CD14-positive monocyte (primary cell): ENCODE measurements around the gene FANCC. TPM values are rescaled to one million over a fixed set of nuclear protein-coding genes. Genes with fewer than 3 reads are reported as not detected.

Experiments
- DNase-seq, 3 donors: peaks; one replicate each; pipeline ENCODE4 v3.0.0-alpha.2; 2011 to 2022
- H2AFZ ChIP-seq: 2 replicates; pipeline ENCODE4 v1.6.0; 2012; ENCODE audit warnings: mild to moderate bottlenecking, low read depth, low read length, inconsistent platforms; ENCODE audit not compliant: insufficient read depth, poor library complexity, severe bottlenecking
- H3K27ac ChIP-seq, 2 donors: 1 replicate in 1 of 2; 2 replicates in 1 of 2; pipeline ENCODE4 v1.5.1; 2012 to 2013; ENCODE audit warnings: low read length in 2 of 2, control low read depth in 1 of 2, inconsistent platforms in 1 of 2, low read depth in 1 of 2, mild to moderate bottlenecking in 1 of 2
- H3K27me3 ChIP-seq, 2 donors: one replicate each; pipeline versions ENCODE4 v1.6.0 to v1.6.1; 2011 to 2013; ENCODE audit warnings: low read length in 2 of 2; ENCODE audit not compliant: control insufficient read depth in 2 of 2, insufficient read depth in 2 of 2
- H3K36me3 ChIP-seq, 2 donors: replicated peaks in 1 of 2; 1 replicate in 1 of 2; 2 replicates in 1 of 2; pipeline versions ENCODE4 v1.5.1 to v1.6.1; 2012 to 2013; ENCODE audit warnings: low read length in 2 of 2, control low read depth in 1 of 2, inconsistent platforms in 1 of 2, mild to moderate bottlenecking in 1 of 2; ENCODE audit not compliant: insufficient read depth in 2 of 2, control insufficient read depth in 1 of 2
- H3K4me1 ChIP-seq, 2 donors: 1 replicate in 1 of 2; 2 replicates in 1 of 2; pipeline versions ENCODE4 v1.5.1 to v1.6.1; 2012 to 2013; ENCODE audit warnings: low read length in 2 of 2, control low read depth in 1 of 2, inconsistent platforms in 1 of 2, mild to moderate bottlenecking in 1 of 2, moderate library complexity in 1 of 2; ENCODE audit not compliant: insufficient read depth in 2 of 2, control insufficient read depth in 1 of 2
- H3K4me2 ChIP-seq: replicated peaks from 2 replicates; pipeline ENCODE3; 2012; ENCODE audit warnings: low read length, moderate library complexity, mild to moderate bottlenecking; ENCODE audit not compliant: poor library complexity, severe bottlenecking; ENCODE audit errors: extremely low read depth
- H3K4me3 ChIP-seq, 3 experiments: fragments of 200-600 bp in 1 of 3; sonication (generic) in 1 of 3; replicated peaks in 1 of 3; 1 replicate in 2 of 3; 2 replicates in 1 of 3; pipeline ENCODE4 v1.5.1; 2011 to 2013; ENCODE audit warnings: low read length in 3 of 3, mild to moderate bottlenecking in 3 of 3, control low read depth in 2 of 3, low read depth in 2 of 3, inconsistent platforms in 1 of 3, moderate library complexity in 1 of 3
- H3K79me2 ChIP-seq: 2 replicates; pipeline ENCODE4 v1.6.0; 2012; ENCODE audit warnings: mild to moderate bottlenecking, control low read depth, inconsistent platforms, low read length, moderate library complexity; ENCODE audit not compliant: insufficient read depth
- H3K9ac ChIP-seq: 2 replicates; pipeline ENCODE4 v1.6.0; 2017; ENCODE audit warnings: low read length, mild to moderate bottlenecking; ENCODE audit not compliant: insufficient read depth, poor library complexity, severe bottlenecking
- H3K9me3 ChIP-seq, 2 donors: replicated peaks in 1 of 2; 1 replicate in 1 of 2; 2 replicates in 1 of 2; pipeline versions ENCODE4 v1.5.1 to v1.6.1; 2012 to 2013; ENCODE audit warnings: low read length in 2 of 2, control low read depth in 1 of 2; ENCODE audit not compliant: control insufficient read depth in 1 of 2, insufficient read depth in 1 of 2
- H4K20me1 ChIP-seq: 2 replicates; pipeline ENCODE4 v1.6.0; 2012; ENCODE audit warnings: mild to moderate bottlenecking, low read length, control low read depth, moderate library complexity; ENCODE audit not compliant: insufficient read depth
- H3K27ac Mint-ChIP-seq, 7 donors: one replicate each; pipeline ENCODE4 v1.8.0; 2020; ENCODE audit warnings: mild to moderate bottlenecking in 7 of 7, mixed read lengths in 7 of 7, moderate library complexity in 6 of 7, inconsistent platforms in 2 of 7
- H3K27me3 Mint-ChIP-seq, 3 donors: one replicate each; pipeline ENCODE4 v1.8.0; 2021 to 2022; ENCODE audit warnings: low read depth in 3 of 3, mild to moderate bottlenecking in 3 of 3, mixed read lengths in 3 of 3, moderate library complexity in 3 of 3, inconsistent platforms in 1 of 3
- H3K36me3 Mint-ChIP-seq, 2 donors: one replicate each; pipeline ENCODE4 v1.8.0; 2020; ENCODE audit warnings: mixed read lengths in 2 of 2, inconsistent platforms in 1 of 2, mild to moderate bottlenecking in 1 of 2
- H3K4me1 Mint-ChIP-seq: one replicate; pipeline ENCODE4 v1.8.0; 2020; ENCODE audit warnings: mild to moderate bottlenecking, mixed read lengths
- H3K4me3 Mint-ChIP-seq, 2 donors: one replicate each; pipeline ENCODE4 v1.8.0; 2020; ENCODE audit warnings: mild to moderate bottlenecking in 2 of 2, mixed read lengths in 2 of 2, moderate library complexity in 1 of 2
- H3K9me3 Mint-ChIP-seq, 7 donors: one replicate each; pipeline ENCODE4 v1.8.0; 2020 to 2022; ENCODE audit warnings: mixed read lengths in 7 of 7, mild to moderate bottlenecking in 6 of 7, moderate library complexity in 6 of 7, inconsistent platforms in 2 of 7
- WGBS: methylation state at CpG from one replicate; pipeline ENCODE4 v1.1.5; 2013; ENCODE audit warnings: missing lambda C conversion rate; ENCODE audit not compliant: insufficient coverage; 5-methylcytosine and 5-hydroxymethylcytosine counted together
- intact Hi-C, 2 donors: fragments of 100-400 bp; cut with micrococcal nuclease; formaldehyde crosslinking; loops; one replicate each; pipeline versions ENCODE4 v1.15.0 to v1.15.1; 2023
- polyA plus RNA-seq, 3 donors: library from polyadenylated mRNA; depleted of rRNA in 1 of 3; unstranded in 2 of 3; stranded (reverse) in 1 of 3; fragments of 300-500 nt in 2 of 3; fragments of >200 nt in 1 of 3; fragmentation: Illumina TruSeq in 2 of 3; gene quantifications; 1 replicate in 2 of 3; 2 replicates in 1 of 3; pipeline ENCODE4 v1.2.3, GENCODE V29; 2012 to 2021
- TF ChIP-seq, protein P1 (sequence below): fragments of 200-600 bp; IDR thresholded peaks from one replicate; pipeline ENCODE4 v1.8.0; 2022; ENCODE audit warnings: antibody characterized with exemption, mild to moderate bottlenecking

Gene FANCC
- polyA plus RNA-seq, 3 donors, result 1.2 to 2.2 (median 1.5) TPM

DNA sequence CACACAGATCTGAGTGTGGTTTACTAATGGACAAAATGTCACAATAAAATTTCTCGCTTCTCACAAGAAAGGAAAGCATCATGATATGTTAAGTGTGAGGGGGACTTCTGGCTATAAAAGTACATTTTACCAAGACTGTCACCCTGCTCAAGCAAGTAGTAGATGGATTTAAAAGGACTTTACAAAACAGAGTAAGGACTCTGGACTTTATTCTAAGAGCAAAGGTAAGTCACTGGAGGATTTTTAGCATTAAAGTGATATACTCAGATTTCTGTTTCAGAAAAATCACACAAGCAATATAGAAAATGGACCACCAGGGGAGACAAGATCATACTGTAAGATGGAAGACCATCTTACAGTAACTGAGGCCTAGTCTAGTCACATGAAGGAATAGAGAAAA is 19.7 kb downstream of the FANCC start:
- H3K36me3 ChIP-seq, result no peaks in the 10 kb centered on the region
- no peaks in the 10 kb centered on the region for H3K27me3 Mint-ChIP-seq
- H3K9me3 ChIP-seq, result no peaks in the 10 kb centered on the region
- H3K9ac ChIP-seq, result no peak overlapping the region
- H3K36me3 Mint-ChIP-seq, result peaks cover 0 to 1% of the 10 kb centered on the region in 2 donors
- TF ChIP-seq, protein P1, sequence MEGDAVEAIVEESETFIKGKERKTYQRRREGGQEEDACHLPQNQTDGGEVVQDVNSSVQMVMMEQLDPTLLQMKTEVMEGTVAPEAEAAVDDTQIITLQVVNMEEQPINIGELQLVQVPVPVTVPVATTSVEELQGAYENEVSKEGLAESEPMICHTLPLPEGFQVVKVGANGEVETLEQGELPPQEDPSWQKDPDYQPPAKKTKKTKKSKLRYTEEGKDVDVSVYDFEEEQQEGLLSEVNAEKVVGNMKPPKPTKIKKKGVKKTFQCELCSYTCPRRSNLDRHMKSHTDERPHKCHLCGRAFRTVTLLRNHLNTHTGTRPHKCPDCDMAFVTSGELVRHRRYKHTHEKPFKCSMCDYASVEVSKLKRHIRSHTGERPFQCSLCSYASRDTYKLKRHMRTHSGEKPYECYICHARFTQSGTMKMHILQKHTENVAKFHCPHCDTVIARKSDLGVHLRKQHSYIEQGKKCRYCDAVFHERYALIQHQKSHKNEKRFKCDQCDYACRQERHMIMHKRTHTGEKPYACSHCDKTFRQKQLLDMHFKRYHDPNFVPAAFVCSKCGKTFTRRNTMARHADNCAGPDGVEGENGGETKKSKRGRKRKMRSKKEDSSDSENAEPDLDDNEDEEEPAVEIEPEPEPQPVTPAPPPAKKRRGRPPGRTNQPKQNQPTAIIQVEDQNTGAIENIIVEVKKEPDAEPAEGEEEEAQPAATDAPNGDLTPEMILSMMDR, result no peak
- DNase-seq, result no peak
- H3K9me3 Mint-ChIP-seq, result peaks cover 0 to 3% (median 0%) of the 10 kb centered on the region in 7 donors
- H2AFZ ChIP-seq, result no peak overlapping the region
- H3K4me1 ChIP-seq, result no peaks in the 10 kb centered on the region
- no peaks in the 10 kb centered on the region for H3K4me1 Mint-ChIP-seq
- no peak overlapping the region for H3K4me3 ChIP-seq
- no peaks in the 10 kb centered on the region for H3K79me2 ChIP-seq
- no peak overlapping the region for H3K27ac ChIP-seq
- H4K20me1 ChIP-seq, result no peaks in the 10 kb centered on the region
- no peak overlapping the region for H3K4me2 ChIP-seq
- intact Hi-C loops, result no loop called here
- no CpG with 5 or more reads among the region's 1 CpG for WGBS
- no peaks in the 10 kb centered on the region for H3K27me3 ChIP-seq
- H3K27ac Mint-ChIP-seq, result no peak overlapping the region
- no peak overlapping the region for H3K4me3 Mint-ChIP-seq

DNA sequence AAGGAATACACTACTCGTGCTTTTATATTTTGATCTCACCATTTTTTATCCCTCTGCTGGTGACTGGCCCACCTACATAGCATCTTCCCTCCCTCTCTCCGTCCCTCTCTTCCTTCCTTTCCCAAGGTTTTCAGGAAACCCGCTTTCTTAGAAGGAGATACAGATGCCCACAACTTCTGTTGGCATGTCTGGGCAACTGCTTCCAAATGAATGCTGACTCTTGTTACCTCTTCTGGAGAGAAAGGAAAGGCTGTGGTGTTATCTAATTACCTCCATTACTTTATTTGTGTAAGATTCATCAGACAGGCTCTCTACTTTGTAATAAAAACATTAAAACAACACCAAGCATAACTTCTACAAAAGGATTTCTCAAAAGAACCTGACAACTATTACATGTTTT is 20.2 kb downstream of the FANCC start:
- intact Hi-C loops, result no loop called here
- no peaks in the 10 kb centered on the region for H3K27me3 ChIP-seq
- TF ChIP-seq, protein P1, result no peak
- H3K4me2 ChIP-seq, result no peak overlapping the region
- WGBS, result 60% methylated on average over 1 of the region's 3 CpGs
- no peaks in the 10 kb centered on the region for H4K20me1 ChIP-seq
- no peak overlapping the region for H2AFZ ChIP-seq
- H3K27ac ChIP-seq, result no peak overlapping the region
- H3K79me2 ChIP-seq, result no peaks in the 10 kb centered on the region
- DNase-seq, result no peak
- no peak overlapping the region for H3K9ac ChIP-seq
- no peak overlapping the region for H3K4me3 ChIP-seq
- H3K4me1 ChIP-seq, result no peaks in the 10 kb centered on the region
- no peaks in the 10 kb centered on the region for H3K36me3 ChIP-seq
- H3K27ac Mint-ChIP-seq, result no peak overlapping the region
- H3K9me3 Mint-ChIP-seq, result peaks cover 0 to 3% (median 0%) of the 10 kb centered on the region in 7 donors
- H3K36me3 Mint-ChIP-seq, result peaks cover 0 to 5% of the 10 kb centered on the region in 2 donors
- H3K27me3 Mint-ChIP-seq, result no peaks in the 10 kb centered on the region
- H3K4me1 Mint-ChIP-seq, result no peaks in the 10 kb centered on the region
- H3K9me3 ChIP-seq, result no peaks in the 10 kb centered on the region
- H3K4me3 Mint-ChIP-seq, result no peak overlapping the region
